CD4-positive, alpha-beta T cell (primary cell): ENCODE data around the gene DNAH1. TPM values are rescaled to one million over a fixed set of nuclear protein-coding genes. Genes with fewer than 3 reads are reported as not detected.

Experiments used
- ATAC-seq: fragments of 200-7000 bp; cut with Tn5 transposase; one replicate; pipeline ENCODE4 v1.10.0; 2022; ENCODE audit warnings: mild to moderate bottlenecking; ENCODE audit not compliant: poor library complexity
- CTCF ChIA-PET: fragments of 350-600 bp; sonication (Branson Sonifier 250); formaldehyde crosslinking; loops from one replicate; lab custom pipeline; 2021; ENCODE audit warnings: antibody characterized with exemption, inconsistent platforms; lab: Charles Lee
- POLR2A ChIA-PET: fragments of 350-600 bp; sonication (Branson Sonifier 250); formaldehyde crosslinking; loops from one replicate; lab custom pipeline; 2021; ENCODE audit warnings: antibody characterized with exemption, inconsistent platforms; lab: Charles Lee
- DNase-seq, 14 experiments: peaks; one replicate each; pipeline ENCODE4 v3.0.0-alpha.2; 2013 to 2020; ENCODE audit warnings: mixed read lengths in 2 of 14
- H3K27ac ChIP-seq, 2 donors: one replicate each; pipeline versions ENCODE4 v1.5.1 to v1.7.0; 2013; ENCODE audit warnings: low read length in 2 of 2, low read depth in 1 of 2, mild to moderate bottlenecking in 1 of 2
- H3K27me3 ChIP-seq, 2 experiments: 1 replicate in 1 of 2; 2 replicates in 1 of 2; pipeline versions ENCODE4 v1.6.1 to v1.7.0; 2013; ENCODE audit warnings: low read length in 2 of 2, control low read depth in 1 of 2, mild to moderate bottlenecking in 1 of 2, moderate library complexity in 1 of 2; ENCODE audit not compliant: insufficient read depth in 2 of 2, control insufficient read depth in 1 of 2
- H3K36me3 ChIP-seq: one replicate; pipeline ENCODE4 v1.6.1; 2013; ENCODE audit warnings: low read length, control low read depth; ENCODE audit not compliant: insufficient read depth
- H3K4me1 ChIP-seq: one replicate; pipeline ENCODE4 v1.6.1; 2013; ENCODE audit warnings: low read length, control low read depth; ENCODE audit not compliant: insufficient read depth
- H3K4me3 ChIP-seq: one replicate; pipeline ENCODE4 v1.5.1; 2013; ENCODE audit warnings: mild to moderate bottlenecking, low read length, moderate library complexity
- H3K9me3 ChIP-seq, 2 experiments: 1 replicate in 1 of 2; 2 replicates in 1 of 2; pipeline versions ENCODE4 v1.6.1 to v1.7.0; 2013; ENCODE audit warnings: low read length in 2 of 2, mild to moderate bottlenecking in 2 of 2, control low read depth in 1 of 2, moderate library complexity in 1 of 2; ENCODE audit not compliant: control insufficient read depth in 1 of 2, insufficient read depth in 1 of 2
- H3K27ac Mint-ChIP-seq: one replicate; pipeline ENCODE4 v1.8.0; 2020; ENCODE audit warnings: mixed read lengths
- H3K27me3 Mint-ChIP-seq: one replicate; pipeline ENCODE4 v1.8.0; 2021; ENCODE audit warnings: mixed read lengths
- H3K36me3 Mint-ChIP-seq: one replicate; pipeline ENCODE4 v1.8.0; 2021; ENCODE audit warnings: low read depth, mixed read lengths
- H3K4me1 Mint-ChIP-seq: one replicate; pipeline ENCODE4 v1.8.0; 2021; ENCODE audit warnings: low read depth, mixed read lengths
- H3K4me3 Mint-ChIP-seq: one replicate; pipeline ENCODE4 v1.8.0; 2020; ENCODE audit warnings: mild to moderate bottlenecking, mixed read lengths
- H3K9me3 Mint-ChIP-seq: one replicate; pipeline ENCODE4 v1.8.0; 2020; ENCODE audit warnings: mixed read lengths
- intact Hi-C, 2 experiments: fragments of 100-400 bp; cut with DNase I in 1 of 2; cut with micrococcal nuclease in 1 of 2; formaldehyde crosslinking; loops; one replicate each; pipeline versions ENCODE4 v1.15.1 to v1.9.0; 2023 to 2025; cut with DNase I, micrococcal nuclease
- total RNA-seq, 174 experiments: library from RNA in 2 of 174; stranded (reverse) in 2 of 174; gene quantifications; one replicate each; pipeline ENCODE4 v1.2.3 and lab custom pipeline; 2021 to 2026
- TF ChIP-seq, protein P1 (sequence below): fragments of 200-600 bp; IDR thresholded peaks from one replicate; pipeline ENCODE4 v1.8.0; 2022; ENCODE audit warnings: antibody characterized with exemption, mild to moderate bottlenecking

Gene DNAH1
- total RNA-seq, 2 experiments from 2014 or later, result 49.7 to 50.7 TPM

DNA sequence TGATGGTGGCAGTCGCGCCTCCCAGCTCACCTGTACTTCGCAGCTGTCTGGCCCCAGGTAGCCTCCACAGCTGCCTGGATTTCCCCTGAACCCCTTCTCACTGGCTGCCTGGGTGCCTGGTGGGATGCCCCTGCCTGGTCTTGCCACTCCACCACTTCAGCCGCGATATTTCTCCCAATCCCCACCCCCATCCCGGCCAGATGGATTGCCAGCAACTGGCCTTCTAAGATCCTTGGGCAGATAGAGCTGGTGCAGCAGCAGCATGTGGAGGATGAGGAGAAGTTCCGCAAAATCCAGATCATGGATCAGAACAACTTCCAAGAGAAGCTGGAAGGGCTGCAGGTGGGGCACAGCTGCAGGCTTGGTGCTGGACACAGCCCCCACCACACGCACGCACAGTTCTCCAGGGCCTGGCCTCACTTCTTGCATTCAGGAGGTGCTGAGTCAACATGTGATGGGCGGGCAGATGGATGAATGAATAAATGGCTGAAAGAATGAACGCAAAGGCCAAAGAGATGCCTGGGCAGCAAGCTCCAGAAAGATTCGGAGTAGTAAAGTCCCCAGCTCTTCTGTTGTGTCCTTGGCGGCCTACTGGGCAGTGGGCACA lies 35.7 kb downstream of the DNAH1 start:
- peaks cover 69% of the 10 kb centered on the region for H3K36me3 ChIP-seq
- no peaks in the 10 kb centered on the region for H3K4me1 ChIP-seq
- no peaks in the 10 kb centered on the region for H3K9me3 Mint-ChIP-seq
- ChIA-PET POLR2A (no interaction called here), CTCF (no interaction called here)
- H3K27ac ChIP-seq, result no peak overlapping the region
- no peak for ATAC-seq
- H3K9me3 ChIP-seq, result no peaks in the 10 kb centered on the region
- H3K4me1 Mint-ChIP-seq, result no peaks in the 10 kb centered on the region
- H3K4me3 Mint-ChIP-seq, result no peak overlapping the region
- no peaks in the 10 kb centered on the region for H3K27me3 ChIP-seq
- peaks cover 76% of the 10 kb centered on the region for H3K36me3 Mint-ChIP-seq
- TF ChIP-seq, protein P1, sequence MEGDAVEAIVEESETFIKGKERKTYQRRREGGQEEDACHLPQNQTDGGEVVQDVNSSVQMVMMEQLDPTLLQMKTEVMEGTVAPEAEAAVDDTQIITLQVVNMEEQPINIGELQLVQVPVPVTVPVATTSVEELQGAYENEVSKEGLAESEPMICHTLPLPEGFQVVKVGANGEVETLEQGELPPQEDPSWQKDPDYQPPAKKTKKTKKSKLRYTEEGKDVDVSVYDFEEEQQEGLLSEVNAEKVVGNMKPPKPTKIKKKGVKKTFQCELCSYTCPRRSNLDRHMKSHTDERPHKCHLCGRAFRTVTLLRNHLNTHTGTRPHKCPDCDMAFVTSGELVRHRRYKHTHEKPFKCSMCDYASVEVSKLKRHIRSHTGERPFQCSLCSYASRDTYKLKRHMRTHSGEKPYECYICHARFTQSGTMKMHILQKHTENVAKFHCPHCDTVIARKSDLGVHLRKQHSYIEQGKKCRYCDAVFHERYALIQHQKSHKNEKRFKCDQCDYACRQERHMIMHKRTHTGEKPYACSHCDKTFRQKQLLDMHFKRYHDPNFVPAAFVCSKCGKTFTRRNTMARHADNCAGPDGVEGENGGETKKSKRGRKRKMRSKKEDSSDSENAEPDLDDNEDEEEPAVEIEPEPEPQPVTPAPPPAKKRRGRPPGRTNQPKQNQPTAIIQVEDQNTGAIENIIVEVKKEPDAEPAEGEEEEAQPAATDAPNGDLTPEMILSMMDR, result no peak
- H3K4me3 ChIP-seq, result no peak overlapping the region
- no peak overlapping the region for H3K27ac Mint-ChIP-seq
- H3K27me3 Mint-ChIP-seq, result no peaks in the 10 kb centered on the region
- intact Hi-C loops, result no loop called here
- peak in 1 of 14 experiments; percentile 2 for DNase-seq

DNA sequence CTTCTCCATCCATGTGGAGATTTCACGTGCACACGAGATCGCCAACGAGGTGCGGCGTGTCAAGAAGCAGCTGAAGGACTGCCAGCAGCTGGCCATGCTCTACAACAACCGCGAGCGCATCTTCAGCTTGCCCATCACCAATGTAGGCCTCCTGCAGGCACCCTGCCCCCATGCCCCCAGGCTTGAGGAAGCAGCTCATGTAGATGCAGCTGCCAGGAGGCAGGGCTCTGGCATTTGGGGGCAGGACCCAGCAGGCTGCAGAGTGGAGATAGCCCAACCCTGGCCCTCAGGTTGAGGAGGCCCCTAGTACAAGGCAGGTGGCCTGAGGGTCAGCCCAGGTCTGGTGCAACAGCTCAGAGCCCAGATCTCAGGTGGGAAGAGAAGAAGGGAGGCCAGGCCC lies 36.4 kb downstream of the DNAH1 start:
- Mint-ChIP-seq H3K4me3 (no peak overlapping the region), H3K9me3 (no peaks in the 10 kb centered on the region), H3K36me3 (peaks cover 70% of the 10 kb centered on the region), H3K27me3 (no peaks in the 10 kb centered on the region), H3K27ac (no peak overlapping the region), H3K4me1 (no peaks in the 10 kb centered on the region)
- H3K4me1 ChIP-seq, result no peaks in the 10 kb centered on the region
- no peak overlapping the region for H3K4me3 ChIP-seq
- TF ChIP-seq, protein P1, result no peak
- H3K27ac ChIP-seq, result no peak overlapping the region
- ATAC-seq (no peak), DNase-seq (peak in 1 of 14 experiments; percentile 5)
- no peaks in the 10 kb centered on the region for H3K9me3 ChIP-seq
- intact Hi-C loops, result no loop called here
- H3K27me3 ChIP-seq, result no peaks in the 10 kb centered on the region
- POLR2A ChIA-PET, result no interaction called here
- peaks cover 65% of the 10 kb centered on the region for H3K36me3 ChIP-seq
- CTCF ChIA-PET, result no interaction called here

DNA sequence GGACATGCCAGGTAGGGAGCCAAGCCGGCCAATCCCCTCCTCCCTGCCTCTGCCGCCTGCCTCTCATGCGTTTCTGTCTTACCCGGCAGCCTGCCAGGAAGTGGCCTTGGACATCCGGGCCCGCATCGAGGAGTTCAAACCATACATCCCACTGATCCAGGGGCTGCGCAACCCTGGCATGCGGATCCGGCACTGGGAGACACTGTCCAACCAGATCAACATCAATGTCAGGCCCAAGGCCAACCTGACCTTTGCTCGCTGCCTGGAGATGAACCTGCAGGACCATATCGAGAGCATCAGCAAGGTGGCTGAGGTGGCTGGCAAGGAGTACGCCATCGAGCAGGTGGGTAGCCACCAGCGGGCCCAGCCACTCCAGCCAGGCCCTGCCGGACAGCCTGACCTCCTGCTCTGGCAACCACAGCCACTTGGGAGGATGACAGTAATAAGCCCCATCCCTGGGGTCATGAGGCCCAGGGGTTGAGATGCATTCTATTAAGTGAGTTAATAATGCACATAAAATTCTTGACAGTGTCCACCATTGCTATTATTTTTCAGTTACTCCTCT lies 37.3 kb downstream of the DNAH1 start:
- H3K27ac Mint-ChIP-seq, result no peak overlapping the region
- peak in 1 of 14 experiments; percentile 3 for DNase-seq
- ChIA-PET POLR2A (no interaction called here), CTCF (no interaction called here)
- no peaks in the 10 kb centered on the region for H3K4me1 ChIP-seq
- peaks cover 68% of the 10 kb centered on the region for H3K36me3 Mint-ChIP-seq
- no peaks in the 10 kb centered on the region for H3K27me3 ChIP-seq
- TF ChIP-seq, protein P1, result no peak
- H3K4me3 ChIP-seq, result no peak overlapping the region
- no peak overlapping the region for H3K4me3 Mint-ChIP-seq
- intact Hi-C loops, result no loop called here
- H3K27ac ChIP-seq, result no peak overlapping the region
- no peaks in the 10 kb centered on the region for H3K9me3 ChIP-seq
- H3K9me3 Mint-ChIP-seq, result no peaks in the 10 kb centered on the region
- no peak for ATAC-seq
- no peaks in the 10 kb centered on the region for H3K4me1 Mint-ChIP-seq
- peaks cover 70% of the 10 kb centered on the region for H3K36me3 ChIP-seq
- no peaks in the 10 kb centered on the region for H3K27me3 Mint-ChIP-seq
